IPS DF 19.7 (cell line): ENCODE results near the gene SERGEF.
"Not testable (repeated sequence)": the region's sequence is repeated elsewhere in the genome, so short reads cannot be mapped to it uniquely, and the experiment has no call there.

ENCODE experiments used
- DNase-seq: peaks from one replicate; pipeline ENCODE4 v3.0.0-alpha.2; 2013; ENCODE audit warnings: low read depth, low spot score

The SERGEF gene

GRCh38 chr11:17907046-17907445, 105.8 kb downstream of the SERGEF start:
- DNase-seq: no peak

- peak; percentile 50 for DNase-seq
Observed at GRCh38 chr11:17906436-17906835, 106.4 kb downstream of the SERGEF start.

- DNase-seq: no peak
Observed at GRCh38 chr11:17905477-17905876, 107.4 kb downstream of the SERGEF start.

- DNase-seq: no peak
Observed at GRCh38 chr11:17901481-17901880, 111.4 kb downstream of the SERGEF start.

GRCh38 chr11:17898782-17899181, 114.1 kb downstream of the SERGEF start:
- DNase-seq: no peak

- no peak for DNase-seq
Observed at GRCh38 chr11:17898071-17898470, 114.8 kb downstream of the SERGEF start.

GRCh38 chr11:17897495-17897894, 115.4 kb downstream of the SERGEF start:
- DNase-seq: no peak

- not testable (repeated sequence) for DNase-seq
Observed at GRCh38 chr11:17896496-17897151, 116.2 kb downstream of the SERGEF start.

GRCh38 chr11:17894929-17895658, 117.8 kb downstream of the SERGEF start:
- DNase-seq: no peak

- no peak for DNase-seq
Observed at GRCh38 chr11:17892409-17892808, 120.4 kb downstream of the SERGEF start.

- no peak for DNase-seq
Observed at GRCh38 chr11:17890325-17890724, 122.5 kb downstream of the SERGEF start.

- DNase-seq: no peak
Observed at GRCh38 chr11:17887779-17888178, 125.1 kb downstream of the SERGEF start.

GRCh38 chr11:17883946-17884345, 128.9 kb downstream of the SERGEF start:
- DNase-seq: no peak

GRCh38 chr11:17883057-17883456, 129.8 kb downstream of the SERGEF start:
- DNase-seq: no peak

- DNase-seq: no peak
Observed at GRCh38 chr11:17878743-17879142, 134.1 kb downstream of the SERGEF start.

- no peak for DNase-seq
Observed at GRCh38 chr11:17877886-17878285, 135.0 kb downstream of the SERGEF start.

- DNase-seq: no peak
Observed at GRCh38 chr11:17876827-17877226, 136.0 kb downstream of the SERGEF start.

- DNase-seq: no peak
Observed at GRCh38 chr11:17875891-17876290, 137.0 kb downstream of the SERGEF start.

GRCh38 chr11:17873586-17873985, 139.3 kb downstream of the SERGEF start:
- no peak for DNase-seq

- not testable (repeated sequence) for DNase-seq
Observed at GRCh38 chr11:17868398-17868797, 144.4 kb downstream of the SERGEF start.

- no peak for DNase-seq
Observed at GRCh38 chr11:17867341-17867740, 145.5 kb downstream of the SERGEF start.

GRCh38 chr11:17865765-17866428, 146.9 kb downstream of the SERGEF start:
- DNase-seq: no peak

GRCh38 chr11:17864478-17864941, 148.3 kb downstream of the SERGEF start:
- no peak for DNase-seq
